Motor neuron (in vitro differentiated cells): Measurements from ENCODE around the gene PLCB1. TPM values are rescaled to one million over a fixed set of nuclear protein-coding genes. Genes with fewer than 3 reads are reported as not detected.

Experiments used
- ATAC-seq, 8 experiments: fragments of 200-7000 bp; cut with Tn5 transposase; replicated peaks in 6 of 8; 2 replicates each; pipeline ENCODE4 v1.8.0; 2021; ENCODE audit warnings: mild to moderate bottlenecking in 8 of 8, moderate library complexity in 8 of 8
- H3K27ac ChIP-seq, 2 donors: fragments of 250-450 bp; sonication (Bioruptor Pico); 2 replicates each; pipeline ENCODE4 v1.9.0; 2021; ENCODE audit warnings: antibody characterized with exemption in 2 of 2, mild to moderate bottlenecking in 2 of 2, moderate library complexity in 1 of 2
- H3K4me1 ChIP-seq, 2 donors: fragments of 250-450 bp; sonication (Bioruptor Pico); replicated peaks in 1 of 2; 2 replicates each; pipeline ENCODE4 v1.6.1; 2021; ENCODE audit warnings: antibody characterized with exemption in 2 of 2, mild to moderate bottlenecking in 2 of 2, moderate library complexity in 1 of 2
- H3K4me3 ChIP-seq, 5 donors: fragments of 250-450 bp; sonication (Bioruptor Pico); 2 replicates each; pipeline ENCODE4 v1.9.0; 2021; ENCODE audit warnings: antibody characterized with exemption in 5 of 5, mild to moderate bottlenecking in 5 of 5, moderate library complexity in 4 of 5
- WGBS, 10 experiments: fragments of 450-650 bp; shearing (Covaris generic); methylation state at CpG; one replicate each; pipeline ENCODE4 v1.0.0; 2022; 5-methylcytosine and 5-hydroxymethylcytosine counted together
- in situ Hi-C, 9 experiments: fragments of 400-800 bp; cut with MboI; loops; one replicate each; pipeline ENCODE4 v1.15.0; 2021; ENCODE audit warnings: low sequenced_read_pairs in 9 of 9, low pct_unique_long_range_greater_than_20kb in 2 of 9; ENCODE audit not compliant: unreplicated experiment in 9 of 9
- total RNA-seq, 8 experiments: library from RNA; unstranded; fragments of 300-600 nt; gene quantifications; 2 replicates each; pipeline versions ENCODE4 v1.2.3 to v1.2.4, GENCODE V29; 2022

Gene PLCB1
- total RNA-seq, 8 experiments from 2014 or later, result 7.7 to 65.5 (median 36.2) TPM

GRCh38 chr20:8212286-8212685 lies 80.2 kb downstream of the PLCB1 start:
- no peak for ATAC-seq

DNA sequence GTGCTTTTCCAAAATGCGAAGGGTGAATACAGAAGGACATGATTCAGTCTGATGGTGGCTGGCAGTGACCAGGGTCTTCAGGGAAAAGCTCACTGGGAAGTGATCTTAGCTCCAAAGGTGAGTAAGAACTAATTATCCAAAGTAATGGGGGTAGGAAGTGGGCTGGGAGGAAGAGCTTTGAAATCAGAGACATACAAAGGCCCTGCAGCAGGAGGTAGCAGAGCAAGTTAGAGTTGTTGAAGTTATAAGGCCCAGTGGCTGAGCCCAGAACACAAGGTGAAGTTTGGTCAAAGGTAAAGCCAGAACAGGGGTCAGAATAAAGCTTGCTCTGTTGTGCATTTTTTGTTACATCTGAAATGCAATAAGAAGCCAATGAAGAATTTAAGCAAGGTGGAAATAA lies 81.2 kb downstream of the PLCB1 start:
- Histone ChIP-seq H3K4me1 (peaks cover 15 to 16% of the 10 kb centered on the region in 2 donors), H3K27ac (no peak overlapping the region), H3K4me3 (no peak overlapping the region)
- no peak for ATAC-seq
- in situ Hi-C loops, result no loop called here
- WGBS, 10 experiments, result 89 to 100% (median 100%) methylated on average over 1 of the region's 1 CpG; no CpG with 5 or more reads in 5 of the 10 experiments

More at GRCh38 chr20:8212286-8212685, 80.2 kb downstream of the PLCB1 start:
- in situ Hi-C loops, result no loop called here
- Histone ChIP-seq H3K4me1 (peaks cover 22 to 23% of the 10 kb centered on the region in 2 donors), H3K27ac (no peak overlapping the region), H3K4me3 (no peak overlapping the region)
- 58 to 100% (median 97%) methylated on average over 1 to 3 of the region's 3 CpGs for WGBS, 10 experiments

- ATAC-seq, result no peak
- in situ Hi-C loops, result no loop called here
- H3K4me1 ChIP-seq, result peaks cover 8 to 9% of the 10 kb centered on the region in 2 donors
- H3K27ac ChIP-seq, result no peak overlapping the region
- WGBS, 10 experiments, result 80 to 100% (median 93%) methylated on average over 4 to 9 of the region's 12 CpGs
- no peak overlapping the region for H3K4me3 ChIP-seq
These were observed 81.9 kb downstream of the PLCB1 start for GRCh38 chr20:8213831-8214587.

GRCh38 chr20:8215361-8215781 lies 83.3 kb downstream of the PLCB1 start:
- Histone ChIP-seq H3K4me1 (peaks cover 5 to 8% of the 10 kb centered on the region in 2 donors), H3K27ac (no peak overlapping the region), H3K4me3 (no peak overlapping the region)
- WGBS, 10 experiments, result 72 to 100% (median 87%) methylated on average over 1 to 8 of the region's 8 CpGs; no CpG with 5 or more reads in 1 of the 10 experiments
- peak in 1 of 8 experiments; percentile 8 for ATAC-seq
- in situ Hi-C loops, result no loop called here

DNA sequence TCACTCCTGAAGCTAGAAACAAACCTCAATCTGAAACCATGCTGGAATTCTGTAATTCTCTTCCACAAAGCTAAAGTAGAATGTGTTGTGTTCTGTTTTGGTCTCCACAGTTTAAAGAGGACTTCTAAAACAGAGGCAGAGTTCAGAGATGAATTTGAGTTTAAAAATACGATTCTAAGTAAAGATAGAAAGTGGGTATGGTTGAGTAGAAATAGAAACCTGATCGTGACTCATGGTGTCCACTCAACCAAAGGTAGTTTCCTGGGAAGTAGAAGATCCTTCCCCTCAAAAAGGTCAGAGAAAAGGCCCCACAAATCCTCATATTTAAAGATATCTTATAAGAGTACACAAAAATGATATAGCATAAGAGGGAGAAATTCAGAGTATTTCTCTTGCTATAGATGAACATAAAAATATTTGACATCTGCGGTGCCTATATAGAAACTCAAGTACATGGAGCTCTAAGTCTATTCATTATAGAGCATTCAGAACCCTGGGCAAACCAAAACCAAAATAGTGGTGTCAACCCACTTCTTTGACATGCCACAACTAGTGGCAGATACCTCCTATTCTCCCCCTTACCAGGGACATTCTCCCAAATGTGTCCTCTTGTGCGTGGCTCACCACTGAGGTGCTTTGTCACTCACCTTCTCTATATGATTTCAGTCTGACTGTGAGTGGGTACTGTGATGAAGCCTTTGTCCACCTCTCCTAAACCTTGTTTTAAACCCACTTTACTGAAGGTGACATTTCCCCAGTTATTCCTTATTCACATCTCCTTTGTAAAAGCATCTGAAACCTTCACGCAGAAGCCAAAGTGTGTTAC lies 84.5 kb downstream of the PLCB1 start:
- in situ Hi-C loops, result no loop called here
- Histone ChIP-seq H3K4me1 (peaks cover 5 to 8% of the 10 kb centered on the region in 2 donors), H3K27ac (no peak overlapping the region), H3K4me3 (no peak overlapping the region)
- 70 to 100% (median 91%) methylated on average over 2 to 5 of the region's 5 CpGs; no CpG with 5 or more reads in 1 of the 10 experiments for WGBS, 10 experiments
- no peak for ATAC-seq

DNA sequence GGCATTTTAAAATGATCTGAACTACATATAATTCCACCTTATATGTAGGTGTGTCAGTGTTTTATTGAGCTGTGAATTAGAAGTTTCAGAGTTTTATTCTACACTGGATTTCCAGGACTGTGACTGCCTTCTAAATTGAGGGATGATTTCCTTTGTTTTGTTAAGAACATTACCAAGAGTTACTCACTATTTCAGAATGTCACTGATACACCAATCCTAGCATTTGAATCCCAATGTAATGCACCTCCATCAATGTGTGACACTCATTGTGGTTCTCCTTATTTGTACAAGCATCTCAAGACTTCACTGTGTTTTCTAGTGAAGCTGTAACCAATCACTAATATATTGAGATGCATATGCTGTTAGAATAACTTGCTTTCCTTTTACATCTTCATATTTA lies 86.8 kb downstream of the PLCB1 start:
- ATAC-seq, result no peak
- in situ Hi-C loops, result no loop called here
- Histone ChIP-seq H3K4me1 (peaks cover 5 to 8% of the 10 kb centered on the region in 2 donors), H3K4me3 (no peak overlapping the region), H3K27ac (no peak overlapping the region)

DNA sequence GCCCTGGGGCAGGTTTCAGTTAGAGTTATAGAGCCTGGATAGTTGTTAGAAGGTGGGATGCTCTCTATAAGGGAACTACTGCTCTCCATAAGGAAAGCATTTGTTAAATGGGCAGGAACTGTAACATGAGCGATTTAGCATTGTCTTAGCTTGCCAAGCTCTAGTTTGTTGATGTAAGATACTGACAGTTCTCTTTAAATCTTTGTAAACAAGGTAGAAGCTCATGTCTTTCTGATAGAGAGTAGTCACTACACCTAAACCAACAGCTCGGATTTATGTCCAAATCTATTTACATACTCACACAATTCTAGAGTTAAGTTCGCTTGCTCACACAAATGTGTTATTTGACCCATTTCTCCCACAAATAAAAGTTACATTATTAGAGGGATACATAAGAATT lies 87.3 kb downstream of the PLCB1 start:
- WGBS, 10 experiments, result 54 to 100% (median 92%) methylated on average over 1 to 3 of the region's 3 CpGs; no CpG with 5 or more reads in 2 of the 10 experiments
- H3K4me3 ChIP-seq, result no peak overlapping the region
- H3K4me1 ChIP-seq, result peaks cover 4 to 8% of the 10 kb centered on the region in 2 donors
- no peak overlapping the region for H3K27ac ChIP-seq
- in situ Hi-C loops, result no loop called here
- no peak for ATAC-seq

- Histone ChIP-seq H3K4me3 (no peak overlapping the region), H3K27ac (no peak overlapping the region), H3K4me1 (no peaks in the 10 kb centered on the region)
- in situ Hi-C loops, result no loop called here
- ATAC-seq, result no peak
- 29 to 83% (median 75%) methylated on average over 1 of the region's 1 CpG; no CpG with 5 or more reads in 2 of the 10 experiments for WGBS, 10 experiments
These were observed 88.7 kb downstream of the PLCB1 start for GRCh38 chr20:8220716-8221115.

DNA sequence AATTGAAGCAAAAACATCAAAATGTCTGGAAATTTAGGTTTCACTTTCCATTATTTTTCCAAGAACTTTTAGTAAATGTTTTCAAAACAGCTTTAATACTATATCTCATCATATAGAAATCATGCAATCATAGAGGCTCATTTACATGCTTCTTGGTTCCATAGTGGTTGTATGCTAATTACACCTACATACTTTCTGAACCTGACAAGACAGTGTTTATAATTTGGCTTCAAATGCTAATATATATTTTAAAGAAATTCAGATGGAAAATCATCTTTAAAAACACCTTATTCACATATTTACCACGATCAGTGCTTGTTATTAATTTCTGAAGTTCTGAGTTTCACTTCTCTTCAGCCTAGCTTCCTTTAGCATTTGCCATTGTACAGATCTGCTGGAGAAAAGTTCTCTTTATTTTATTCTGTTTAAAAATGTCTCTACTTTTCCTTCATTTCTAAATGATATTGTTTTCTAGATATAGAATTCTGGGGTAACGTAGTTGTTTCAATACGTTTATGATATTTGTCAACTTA lies 89.9 kb downstream of the PLCB1 start:
- no peak for ATAC-seq
- Histone ChIP-seq H3K27ac (no peak overlapping the region), H3K4me1 (no peaks in the 10 kb centered on the region), H3K4me3 (no peak overlapping the region)
- in situ Hi-C loops, result no loop called here
- WGBS, 10 experiments, result 87 to 100% (median 96%) methylated on average over 2 to 3 of the region's 3 CpGs

DNA sequence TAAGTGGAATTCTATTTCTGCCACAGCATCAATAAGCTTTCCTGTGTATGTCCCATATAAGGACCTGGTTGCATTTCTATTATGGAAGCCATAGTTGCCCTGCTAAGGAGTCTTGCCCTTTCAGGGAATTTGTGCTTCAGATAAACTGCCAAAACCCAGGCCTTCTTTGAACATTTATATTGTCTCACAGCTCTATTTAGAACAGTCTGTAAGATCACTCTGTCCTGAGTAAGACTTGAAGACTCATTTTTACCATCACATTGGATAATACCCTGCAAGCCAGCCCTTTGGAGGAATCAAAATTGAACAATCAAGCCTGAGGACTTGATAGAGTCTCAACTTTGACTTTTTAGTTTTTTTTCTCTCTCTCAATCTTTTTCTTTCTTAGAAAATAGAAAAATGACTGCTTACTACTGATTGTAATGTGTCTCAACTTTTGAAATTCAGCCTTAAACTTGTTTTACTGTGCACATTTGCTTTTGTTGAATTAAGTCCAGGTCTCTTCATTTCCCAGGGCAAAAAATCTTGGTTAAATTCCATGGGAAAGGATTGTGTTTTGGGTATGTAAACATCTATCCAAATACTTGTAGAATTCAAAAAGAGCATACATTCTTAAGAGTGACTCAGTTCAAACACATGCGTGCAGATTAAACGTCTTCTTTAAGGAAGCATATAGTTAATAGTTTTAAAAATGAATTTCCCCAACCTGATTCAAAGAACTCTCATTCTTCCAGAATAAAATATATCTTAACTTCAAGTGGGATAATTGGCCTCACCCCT lies 91.2 kb downstream of the PLCB1 start:
- 0 to 100% (median 88%) methylated on average over 2 of the region's 2 CpGs; no CpG with 5 or more reads in 2 of the 10 experiments for WGBS, 10 experiments

DNA sequence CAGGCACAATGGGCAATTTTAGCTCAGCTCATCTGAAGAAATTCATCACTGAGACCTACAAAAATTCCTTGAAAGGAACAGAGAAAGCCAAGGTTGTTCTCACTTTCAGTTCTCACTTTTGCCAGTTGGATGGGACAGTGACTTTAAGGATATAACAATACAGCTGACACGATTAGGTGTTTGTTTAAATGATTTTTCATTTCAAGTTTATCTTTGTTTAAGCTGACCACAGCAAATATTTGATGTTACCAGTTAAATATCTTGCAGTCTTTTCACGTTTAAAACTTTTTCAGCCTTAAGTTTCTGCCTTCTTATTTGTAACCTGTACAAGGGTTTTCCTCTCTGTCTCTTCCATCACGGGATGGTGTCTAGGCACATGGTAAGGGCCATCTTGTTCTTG lies 93.6 kb downstream of the PLCB1 start:
- Histone ChIP-seq H3K4me3 (no peak overlapping the region), H3K4me1 (peaks cover 0 to 2% of the 10 kb centered on the region in 2 donors), H3K27ac (no peak overlapping the region)
- 63 to 100% (median 83%) methylated on average over 1 to 3 of the region's 3 CpGs; no CpG with 5 or more reads in 1 of the 10 experiments for WGBS, 10 experiments
- in situ Hi-C loops, result no loop called here
- no peak for ATAC-seq

More for the DNA sequence above, 91.2 kb downstream of the PLCB1 start:
- in situ Hi-C loops, result no loop called here
- no peak overlapping the region for H3K27ac ChIP-seq
- H3K4me3 ChIP-seq, result no peak overlapping the region
- H3K4me1 ChIP-seq, result no peaks in the 10 kb centered on the region
- ATAC-seq, result peak in 2 of 8 experiments; percentile 66 to 67

- no peak overlapping the region for H3K4me3 ChIP-seq
- H3K27ac ChIP-seq, result no peak overlapping the region
- 53 to 100% (median 90%) methylated on average over 1 to 2 of the region's 2 CpGs; no CpG with 5 or more reads in 4 of the 10 experiments for WGBS, 10 experiments
- in situ Hi-C loops, result no loop called here
- peaks cover 2 to 4% of the 10 kb centered on the region in 2 donors for H3K4me1 ChIP-seq
- no peak for ATAC-seq
These were observed 94.0 kb downstream of the PLCB1 start for GRCh38 chr20:8226106-8226505.
